ENCODE measurements around the gene PMP22. TPM values are rescaled to one million over a fixed set of nuclear protein-coding genes. Genes with fewer than 3 reads are reported as not detected.

The PMP22 gene
- total RNA-seq = under 1 TPM in 1 of 2 experiments, not detected in 1; 0.20 TPM

- Mint-ChIP-seq H3K4me1 (ENCODE audit: low read depth) (peaks cover 8% of the 10 kb centered on the region), H3K9me3 (no peaks in the 10 kb centered on the region), H3K4me3 (no peak within 1 kb of the TSS), H3K27ac (no peak within 1 kb of the TSS), H3K36me3 (ENCODE audit: low read depth) (no peaks in the 10 kb centered on the region), H3K27me3 (peaks cover 67% of the 10 kb centered on the region)
- DNase-seq (no peak), ATAC-seq (no peak)
- ChIA-PET POLR2A (interaction anchor here (0.6 kb wide), 1 partner anchor 219 kb away, joined by 3 read pairs; no protein-coding TSS in a partner anchor), CTCF (interaction anchor here (5.1 kb wide), 1 partner anchor 237 kb away, joined by 34 read pairs; no protein-coding TSS in a partner anchor)
- TF ChIP-seq, protein P1, sequence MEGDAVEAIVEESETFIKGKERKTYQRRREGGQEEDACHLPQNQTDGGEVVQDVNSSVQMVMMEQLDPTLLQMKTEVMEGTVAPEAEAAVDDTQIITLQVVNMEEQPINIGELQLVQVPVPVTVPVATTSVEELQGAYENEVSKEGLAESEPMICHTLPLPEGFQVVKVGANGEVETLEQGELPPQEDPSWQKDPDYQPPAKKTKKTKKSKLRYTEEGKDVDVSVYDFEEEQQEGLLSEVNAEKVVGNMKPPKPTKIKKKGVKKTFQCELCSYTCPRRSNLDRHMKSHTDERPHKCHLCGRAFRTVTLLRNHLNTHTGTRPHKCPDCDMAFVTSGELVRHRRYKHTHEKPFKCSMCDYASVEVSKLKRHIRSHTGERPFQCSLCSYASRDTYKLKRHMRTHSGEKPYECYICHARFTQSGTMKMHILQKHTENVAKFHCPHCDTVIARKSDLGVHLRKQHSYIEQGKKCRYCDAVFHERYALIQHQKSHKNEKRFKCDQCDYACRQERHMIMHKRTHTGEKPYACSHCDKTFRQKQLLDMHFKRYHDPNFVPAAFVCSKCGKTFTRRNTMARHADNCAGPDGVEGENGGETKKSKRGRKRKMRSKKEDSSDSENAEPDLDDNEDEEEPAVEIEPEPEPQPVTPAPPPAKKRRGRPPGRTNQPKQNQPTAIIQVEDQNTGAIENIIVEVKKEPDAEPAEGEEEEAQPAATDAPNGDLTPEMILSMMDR (IDR thresholded peaks at IDR 0.05) = no peak
- intact Hi-C loops (cut with micrococcal nuclease) = no loop called here
These were observed at the start of gene PMP22 for GRCh38 chr17:15265131-15265530. TSS of gene PMP22 (minus strand) at chr17:15265326. CDS start at chr17:15260727, 4,599 bp downstream.

GRCh38 chr17:15311996-15312395 is 46.9 kb upstream of the PMP22 start:
- ATAC-seq (no peak), DNase-seq (no peak)
- Mint-ChIP-seq H3K4me1 (ENCODE audit: low read depth) (no peaks in the 10 kb centered on the region), H3K4me3 (no peak overlapping the region), H3K36me3 (ENCODE audit: low read depth) (no peaks in the 10 kb centered on the region), H3K27me3 (peaks cover 4% of the 10 kb centered on the region), H3K27ac (no peak overlapping the region), H3K9me3 (no peaks in the 10 kb centered on the region)
- POLR2A ChIA-PET = no interaction called here
- CTCF ChIA-PET = no interaction called here
- intact Hi-C loops (cut with micrococcal nuclease) = no loop called here
- TF ChIP-seq, protein P1 (IDR thresholded peaks at IDR 0.05) = no peak

GRCh38 chr17:15309793-15310192 is 44.7 kb upstream of the PMP22 start:
- no peak overlapping the region for H3K4me3 Mint-ChIP-seq
- DNase-seq (no peak), ATAC-seq (no peak)
- ChIA-PET CTCF (no interaction called here), POLR2A (no interaction called here)
- TF ChIP-seq, protein P1 (IDR thresholded peaks at IDR 0.05) = no peak
- no peaks in the 10 kb centered on the region for H3K36me3 Mint-ChIP-seq (ENCODE audit: low read depth)
- H3K27ac Mint-ChIP-seq = no peak overlapping the region
- intact Hi-C loops (cut with micrococcal nuclease) = no loop called here
- no peaks in the 10 kb centered on the region for H3K4me1 Mint-ChIP-seq (ENCODE audit: low read depth)
- H3K9me3 Mint-ChIP-seq = no peaks in the 10 kb centered on the region
- peaks cover 1% of the 10 kb centered on the region for H3K27me3 Mint-ChIP-seq

DNA sequence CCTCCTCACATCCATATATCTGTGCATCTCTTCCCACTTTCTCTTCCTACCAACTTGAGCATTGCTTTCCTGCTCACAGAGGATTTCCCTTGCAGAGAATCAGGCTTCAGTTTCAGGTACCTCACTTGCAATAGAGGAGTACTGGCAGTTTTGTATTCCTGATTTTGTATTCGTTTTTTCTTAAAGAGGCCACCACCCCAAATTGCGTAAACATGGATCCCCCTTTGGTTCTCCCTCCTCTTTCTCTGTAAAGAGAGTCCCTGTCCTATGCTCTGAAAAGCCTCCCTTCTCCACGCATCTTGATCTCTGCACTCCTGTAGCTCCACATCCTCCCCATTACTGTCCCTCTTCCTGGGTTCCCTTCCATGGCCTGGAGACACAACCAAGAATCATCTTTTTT is 44.1 kb upstream of the PMP22 start:
- TF ChIP-seq, protein P1 (IDR thresholded peaks at IDR 0.05) = no peak
- ChIA-PET POLR2A (no interaction called here), CTCF (no interaction called here)
- Mint-ChIP-seq H3K4me3 (no peak overlapping the region), H3K36me3 (ENCODE audit: low read depth) (no peaks in the 10 kb centered on the region), H3K4me1 (ENCODE audit: low read depth) (no peaks in the 10 kb centered on the region), H3K27ac (no peak overlapping the region), H3K27me3 (no peaks in the 10 kb centered on the region), H3K9me3 (no peaks in the 10 kb centered on the region)
- DNase-seq (no peak), ATAC-seq (no peak)
- intact Hi-C loops (cut with micrococcal nuclease) = no loop called here

- ATAC-seq = no peak
- intact Hi-C loops (cut with micrococcal nuclease) = no loop called here
- Mint-ChIP-seq H3K9me3 (no peaks in the 10 kb centered on the region), H3K36me3 (ENCODE audit: low read depth) (no peaks in the 10 kb centered on the region), H3K4me3 (no peak overlapping the region), H3K27ac (no peak overlapping the region), H3K27me3 (no peaks in the 10 kb centered on the region), H3K4me1 (ENCODE audit: low read depth) (no peaks in the 10 kb centered on the region)
- ChIA-PET CTCF (no interaction called here), POLR2A (no interaction called here)
- DNase-seq = no peak
- TF ChIP-seq, protein P1 (IDR thresholded peaks at IDR 0.05) = no peak
These were observed 43.6 kb upstream of the PMP22 start for GRCh38 chr17:15308758-15309157.
